Lower leg skin (tissue), 3 donors: ENCODE measurements around the gene MMS22L.

ENCODE experiments used
- POLR2A ChIP-seq, 2 donors: fragments of 450-650 bp; IDR thresholded peaks; one replicate each; pipeline ENCODE4 v1.6.1; 2016 to 2017; ENCODE audit warnings: antibody characterized with exemption in 2 of 2, mild to moderate bottlenecking in 1 of 2, moderate library complexity in 1 of 2
- TF ChIP-seq, protein P1 (sequence below), 3 donors: fragments of 450-650 bp; IDR thresholded peaks; one replicate each; pipeline ENCODE4 v1.5.1; 2016; ENCODE audit warnings: antibody characterized with exemption in 3 of 3, mild to moderate bottlenecking in 3 of 3, moderate library complexity in 2 of 3

DNA sequence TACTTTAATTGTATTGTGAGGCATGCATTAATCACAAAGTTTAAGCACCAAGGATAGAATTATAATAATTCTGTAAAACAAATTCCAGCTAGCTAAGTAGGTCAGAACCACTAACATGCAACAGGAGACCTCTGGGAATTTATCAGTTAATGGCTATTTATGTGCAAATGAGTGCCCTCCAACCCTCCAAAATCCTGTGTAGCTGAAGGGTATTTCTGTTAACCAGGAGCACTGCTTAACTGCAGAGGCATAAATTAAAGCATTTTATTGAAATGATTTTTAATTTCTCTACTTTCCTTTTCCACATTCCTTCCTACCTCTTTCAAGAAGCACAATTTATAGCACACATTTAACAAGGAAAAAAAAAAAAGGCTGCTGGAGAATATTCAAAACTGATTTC is 77.0 kb downstream of the MMS22L start:
- TF ChIP-seq POLR2A (IDR thresholded peaks at IDR 0.05) = no peak
- TF ChIP-seq, protein P1, sequence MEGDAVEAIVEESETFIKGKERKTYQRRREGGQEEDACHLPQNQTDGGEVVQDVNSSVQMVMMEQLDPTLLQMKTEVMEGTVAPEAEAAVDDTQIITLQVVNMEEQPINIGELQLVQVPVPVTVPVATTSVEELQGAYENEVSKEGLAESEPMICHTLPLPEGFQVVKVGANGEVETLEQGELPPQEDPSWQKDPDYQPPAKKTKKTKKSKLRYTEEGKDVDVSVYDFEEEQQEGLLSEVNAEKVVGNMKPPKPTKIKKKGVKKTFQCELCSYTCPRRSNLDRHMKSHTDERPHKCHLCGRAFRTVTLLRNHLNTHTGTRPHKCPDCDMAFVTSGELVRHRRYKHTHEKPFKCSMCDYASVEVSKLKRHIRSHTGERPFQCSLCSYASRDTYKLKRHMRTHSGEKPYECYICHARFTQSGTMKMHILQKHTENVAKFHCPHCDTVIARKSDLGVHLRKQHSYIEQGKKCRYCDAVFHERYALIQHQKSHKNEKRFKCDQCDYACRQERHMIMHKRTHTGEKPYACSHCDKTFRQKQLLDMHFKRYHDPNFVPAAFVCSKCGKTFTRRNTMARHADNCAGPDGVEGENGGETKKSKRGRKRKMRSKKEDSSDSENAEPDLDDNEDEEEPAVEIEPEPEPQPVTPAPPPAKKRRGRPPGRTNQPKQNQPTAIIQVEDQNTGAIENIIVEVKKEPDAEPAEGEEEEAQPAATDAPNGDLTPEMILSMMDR (IDR thresholded peaks at IDR 0.05) = no peak
